Small intestine (tissue), 7 donors: ENCODE data around the gene F8. TPM values are rescaled to one million over a fixed set of nuclear protein-coding genes. Genes with fewer than 3 reads are reported as not detected.

ENCODE experiments used
- DNase-seq, 2 donors: peaks; one replicate each; pipeline versions ENCODE4 v3.0.0 to v3.0.0-alpha.2; 2013
- FAIRE-seq: peaks from 2 replicates; lab custom pipeline; 2012; peaks lifted over from hg19 to GRCh38; lab: Jason Lieb, UNC
- H3K27ac ChIP-seq, 3 donors: one replicate each; pipeline ENCODE4 v1.5.1; 2013; ENCODE audit warnings: low read length in 2 of 3, mild to moderate bottlenecking in 2 of 3, control low read depth in 1 of 3, inconsistent platforms in 1 of 3, low read depth in 1 of 3, moderate library complexity in 1 of 3
- H3K27me3 ChIP-seq, 3 donors: one replicate each; pipeline ENCODE4 v1.6.1; 2013; ENCODE audit warnings: low read length in 3 of 3, inconsistent platforms in 1 of 3; ENCODE audit not compliant: control insufficient read depth in 3 of 3, insufficient read depth in 3 of 3
- H3K36me3 ChIP-seq, 3 donors: one replicate each; pipeline ENCODE4 v1.6.1; 2013; ENCODE audit warnings: low read length in 3 of 3, inconsistent platforms in 1 of 3, low read depth in 1 of 3, mild to moderate bottlenecking in 1 of 3, moderate library complexity in 1 of 3; ENCODE audit not compliant: control insufficient read depth in 3 of 3, insufficient read depth in 2 of 3
- H3K4me1 ChIP-seq, 3 donors: one replicate each; pipeline ENCODE4 v1.6.1; 2013; ENCODE audit warnings: low read length in 2 of 3, inconsistent platforms in 1 of 3, low read depth in 1 of 3, mild to moderate bottlenecking in 1 of 3, moderate library complexity in 1 of 3; ENCODE audit not compliant: control insufficient read depth in 3 of 3, insufficient read depth in 2 of 3
- H3K4me3 ChIP-seq, 3 donors: one replicate each; pipeline ENCODE4 v1.5.1; 2013; ENCODE audit warnings: low read length in 3 of 3, control low read depth in 1 of 3, inconsistent platforms in 1 of 3, low read depth in 1 of 3, mild to moderate bottlenecking in 1 of 3, moderate library complexity in 1 of 3
- H3K9me3 ChIP-seq, 2 donors: one replicate each; pipeline ENCODE4 v1.6.1; 2013; ENCODE audit warnings: low read depth in 1 of 2, low read length in 1 of 2; ENCODE audit not compliant: control insufficient read depth in 2 of 2, insufficient read depth in 1 of 2
- WGBS, 3 donors: extraction: QIAGEN DNeasy Blood & Tissue Kit; methylation state at CpG; one replicate each; pipeline ENCODE4 v1.1.7; 2013; 5-methylcytosine and 5-hydroxymethylcytosine counted together
- polyA plus RNA-seq, 4 donors: library from polyadenylated mRNA; stranded (reverse) in 3 of 4; unstranded in 1 of 4; fragments of 200-250 nt in 3 of 4; fragments of 120-200 nt in 1 of 4; gene quantifications; one replicate each; pipeline versions ENCODE4 v1.2.1 to v1.2.3, GENCODE V29; 2013
- donor health status: healthy with polysubstance abuse.
- donor health status: control.
- donor health status: control.
- donor health status: Bipolar disorder and iron deficiency.
- donor health status: healthy.

F8 gene
- polyA plus RNA-seq, 4 donors: 0.89 to 4.8 (median 1.7) TPM

DNA sequence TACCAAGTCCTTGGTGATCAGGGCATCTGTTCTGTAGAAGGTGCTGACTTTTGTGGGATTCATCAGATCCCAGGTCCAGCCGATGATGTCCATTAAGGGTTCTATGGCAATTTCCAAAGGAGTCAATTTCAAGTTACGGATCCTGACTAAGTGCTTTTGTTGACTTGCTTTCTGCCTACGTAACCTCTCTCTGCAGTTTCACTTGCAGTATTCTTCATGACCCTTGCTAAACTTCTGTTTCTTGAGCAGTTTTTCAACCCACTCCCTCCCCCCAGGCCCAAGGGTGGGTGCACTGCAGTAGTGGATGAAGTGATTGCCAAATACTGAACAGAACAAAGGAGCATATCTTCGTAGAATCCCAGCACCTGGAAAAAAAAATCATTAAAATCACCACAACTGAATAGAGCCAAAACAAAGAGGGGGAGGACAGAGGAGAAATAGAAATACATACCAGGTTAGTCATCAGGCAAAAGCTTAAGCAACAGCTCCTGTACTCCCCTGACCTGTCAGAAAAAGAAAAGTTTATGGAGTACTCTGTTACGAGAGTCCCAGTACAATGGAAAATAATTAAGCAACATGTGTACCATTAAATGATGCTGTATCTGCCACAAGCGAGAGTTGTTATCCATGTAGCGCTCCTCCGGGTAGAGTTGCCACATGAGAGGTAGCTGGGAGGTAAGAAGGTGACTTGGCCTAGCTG, 42.7 kb upstream of the F8 start:
- H3K4me1 ChIP-seq: no peaks in the 10 kb centered on the region
- no peaks in the 10 kb centered on the region for H3K27me3 ChIP-seq
- H3K36me3 ChIP-seq: peaks cover 0 to 2% (median 0%) of the 10 kb centered on the region in 3 donors
- WGBS, 3 donors: 82 to 92% (median 91%) methylated on average over 8 of the region's 8 CpGs
- no peak overlapping the region for H3K4me3 ChIP-seq
- FAIRE-seq (peak; percentile 5), DNase-seq (no peak)
- no peaks in the 10 kb centered on the region for H3K9me3 ChIP-seq
- no peak overlapping the region for H3K27ac ChIP-seq

DNA sequence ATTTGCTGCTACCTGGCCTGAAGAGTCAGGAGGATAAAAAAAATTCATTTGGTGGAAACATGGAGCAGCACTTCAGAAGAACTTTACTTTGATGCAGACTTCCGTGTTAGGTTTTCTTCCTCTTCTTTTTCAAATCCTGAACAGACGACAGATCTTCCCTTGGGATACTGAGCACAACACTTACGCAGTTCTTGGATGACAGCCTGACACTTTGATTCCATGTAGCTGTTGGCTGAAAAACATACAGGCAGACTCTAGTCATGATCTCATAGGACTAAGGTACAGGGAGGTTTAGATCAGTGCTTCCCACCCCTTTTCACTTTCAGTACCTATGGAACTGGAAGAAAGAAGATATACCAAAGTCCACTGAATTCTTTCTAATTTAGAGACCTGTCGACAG, 39.2 kb upstream of the F8 start:
- 82 to 89% (median 84%) methylated on average over 4 of the region's 4 CpGs for WGBS, 3 donors
- FAIRE-seq (no peak), DNase-seq (no peak)

DNA sequence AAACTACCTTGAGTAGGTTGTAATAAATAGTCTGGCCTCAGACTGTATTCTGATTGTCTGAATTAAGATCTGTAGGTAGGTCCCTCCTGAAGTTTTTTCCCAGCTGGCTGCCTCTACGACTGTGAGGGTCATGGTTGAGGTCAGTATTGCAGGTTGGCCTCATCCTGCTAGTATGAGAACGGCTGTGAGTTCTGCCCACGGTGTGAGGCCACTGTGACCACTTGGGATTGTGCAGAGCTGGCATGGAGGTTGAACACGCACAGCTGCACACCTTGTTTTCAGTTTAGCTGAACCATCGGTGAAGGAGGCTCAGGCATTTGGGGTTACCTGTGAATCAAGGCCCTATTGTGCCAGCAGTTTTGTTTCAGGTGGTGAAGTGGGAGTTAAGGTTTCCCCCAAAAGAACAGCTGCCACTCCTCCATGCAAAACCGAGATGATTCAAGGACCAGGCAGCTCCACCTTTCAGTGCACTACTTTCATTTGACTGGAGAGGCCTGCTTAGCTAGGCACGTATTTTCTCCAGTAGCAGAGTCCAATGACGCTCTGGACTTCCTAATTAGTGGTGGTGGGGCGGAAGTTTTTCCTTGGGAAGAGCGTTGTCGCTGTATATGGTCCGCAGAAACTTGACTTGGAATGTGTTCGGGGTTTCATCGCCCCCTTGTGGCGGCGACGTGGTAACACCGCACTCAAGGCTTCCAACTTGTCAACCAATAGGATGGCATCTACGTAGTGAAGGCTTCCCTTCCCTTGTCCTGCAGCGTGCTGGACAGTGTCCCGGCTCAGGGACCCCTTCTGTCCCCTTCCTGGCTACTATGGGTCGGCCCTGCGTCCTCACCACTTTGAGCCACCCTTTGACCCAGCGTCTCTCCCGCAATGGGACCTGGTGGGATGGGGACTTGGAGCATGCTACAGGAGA, 34.6 kb upstream of the F8 start:
- Histone ChIP-seq H3K27ac (peak overlapping the region; percentile 26 to 48 (median 40)), H3K4me3 (no peak overlapping the region), H3K4me1 (peaks cover 0 to 8% (median 0%) of the 10 kb centered on the region in 3 donors), H3K36me3 (peaks cover 0 to 6% (median 0%) of the 10 kb centered on the region in 3 donors), H3K27me3 (no peaks in the 10 kb centered on the region), H3K9me3 (no peaks in the 10 kb centered on the region)
- FAIRE-seq (no peak), DNase-seq (peak; percentile 83 to 85)
- WGBS, 3 donors: 13 to 27% (median 14%) methylated on average over 23 to 25 of the region's 25 CpGs

More for the DNA sequence above, 39.2 kb upstream of the F8 start:
- Histone ChIP-seq H3K27me3 (no peaks in the 10 kb centered on the region), H3K4me3 (no peak overlapping the region), H3K9me3 (no peaks in the 10 kb centered on the region), H3K27ac (no peak overlapping the region), H3K36me3 (peaks cover 0 to 4% (median 0%) of the 10 kb centered on the region in 3 donors), H3K4me1 (peaks cover 0 to 5% (median 0%) of the 10 kb centered on the region in 3 donors)

DNA sequence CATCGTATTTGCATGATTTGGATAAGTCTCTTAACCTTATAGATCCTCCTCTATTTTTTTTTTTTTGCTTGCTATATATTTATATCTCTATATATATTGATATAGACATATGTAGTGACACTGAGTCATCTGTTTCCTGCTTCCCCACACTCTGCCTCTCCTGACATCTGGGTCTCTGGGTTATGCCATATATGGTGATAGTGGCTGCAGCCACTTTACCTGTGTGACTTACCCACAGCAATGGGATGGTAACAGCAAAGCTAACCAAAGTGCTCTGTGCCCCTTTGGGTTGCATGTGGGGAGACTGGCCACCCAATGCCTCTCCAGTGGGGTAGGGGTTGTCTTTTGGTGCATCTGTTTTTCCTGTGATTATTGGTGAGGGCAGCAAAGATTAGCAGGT, 33.9 kb upstream of the F8 start:
- Histone ChIP-seq H3K4me3 (no peak overlapping the region), H3K27me3 (no peaks in the 10 kb centered on the region), H3K9me3 (no peaks in the 10 kb centered on the region), H3K36me3 (peaks cover 0 to 6% (median 3%) of the 10 kb centered on the region in 3 donors), H3K4me1 (peaks cover 0 to 8% (median 0%) of the 10 kb centered on the region in 3 donors), H3K27ac (peak overlapping the region in 1 of 3 donors; percentile 40)
- 65 to 90% (median 85%) methylated on average over 1 of the region's 1 CpG for WGBS, 3 donors
- FAIRE-seq: no peak
- no peak for DNase-seq

DNA sequence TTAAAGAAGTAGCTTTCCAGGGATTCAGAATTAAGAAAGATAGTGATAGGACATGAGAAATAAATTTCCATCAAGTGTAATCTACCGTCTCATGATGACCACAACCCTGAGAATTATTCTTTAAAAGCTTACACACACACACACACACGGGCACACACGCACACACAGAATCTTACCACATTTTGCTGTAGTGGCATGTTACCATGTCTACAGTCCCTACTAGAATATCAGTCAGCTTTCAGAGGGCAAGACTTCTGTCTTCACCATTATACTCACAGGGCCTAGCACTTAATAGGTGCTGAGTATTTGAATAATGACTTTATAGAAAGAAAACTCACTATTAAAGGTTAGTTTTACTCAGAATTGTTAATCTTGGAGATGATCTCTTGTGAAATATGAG, 33.0 kb upstream of the F8 start:
- Histone ChIP-seq H3K27ac (no peak overlapping the region), H3K36me3 (peaks cover 0 to 4% (median 3%) of the 10 kb centered on the region in 3 donors), H3K4me1 (peaks cover 0 to 8% (median 0%) of the 10 kb centered on the region in 3 donors), H3K4me3 (no peak overlapping the region), H3K9me3 (no peaks in the 10 kb centered on the region), H3K27me3 (no peaks in the 10 kb centered on the region)
- 75 to 88% (median 88%) methylated on average over 3 of the region's 3 CpGs for WGBS, 3 donors
- DNase-seq: no peak
- FAIRE-seq: no peak

DNA sequence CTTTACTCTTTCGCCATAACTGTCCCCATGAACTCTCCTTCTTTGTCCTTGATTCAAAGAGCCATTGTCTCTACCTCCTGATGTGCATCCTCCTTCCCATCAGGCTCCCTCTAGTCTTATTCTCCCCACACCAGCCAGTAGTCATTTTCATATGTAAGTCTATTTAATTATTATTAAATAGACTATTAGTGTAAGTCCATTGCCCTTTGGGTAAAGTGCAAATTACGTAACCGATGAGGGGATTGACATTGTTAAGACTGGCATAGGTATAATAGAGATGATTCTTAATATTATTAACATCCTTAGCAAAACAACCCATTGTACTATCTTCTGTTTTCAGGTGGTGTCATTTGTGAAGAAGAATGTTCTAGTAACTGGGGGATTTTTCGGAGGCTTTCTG, 31.7 kb upstream of the F8 start:
- Histone ChIP-seq H3K27me3 (no peaks in the 10 kb centered on the region), H3K36me3 (peaks cover 0 to 3% (median 2%) of the 10 kb centered on the region in 3 donors), H3K4me3 (no peak overlapping the region), H3K27ac (no peak overlapping the region), H3K9me3 (no peaks in the 10 kb centered on the region), H3K4me1 (peaks cover 0 to 8% (median 0%) of the 10 kb centered on the region in 3 donors)
- FAIRE-seq (no peak), DNase-seq (no peak)
- 70 to 84% (median 82%) methylated on average over 4 of the region's 4 CpGs for WGBS, 3 donors

DNA sequence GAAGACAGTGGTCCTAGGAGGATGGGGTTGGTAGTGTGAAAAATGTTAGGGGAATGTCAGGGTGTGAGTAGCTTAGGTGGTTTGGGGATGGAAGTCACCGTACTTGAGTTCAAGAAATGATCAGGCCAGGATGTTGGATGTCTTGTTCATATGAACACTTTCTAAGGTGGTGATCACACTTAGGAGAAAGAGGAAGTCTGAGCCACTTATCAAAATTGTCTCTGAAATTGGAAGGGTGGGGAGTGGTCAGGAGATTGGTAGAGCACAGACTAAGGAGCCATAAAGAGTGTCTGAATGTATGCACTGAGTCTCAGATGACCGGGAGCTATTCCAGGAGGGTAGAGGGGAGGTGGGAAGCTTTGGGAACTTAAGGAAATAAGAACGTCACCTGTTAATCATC, 31.1 kb upstream of the F8 start:
- DNase-seq: no peak
- WGBS, 3 donors: 70 to 97% (median 90%) methylated on average over 3 of the region's 3 CpGs
- no peak overlapping the region for H3K27ac ChIP-seq

DNA sequence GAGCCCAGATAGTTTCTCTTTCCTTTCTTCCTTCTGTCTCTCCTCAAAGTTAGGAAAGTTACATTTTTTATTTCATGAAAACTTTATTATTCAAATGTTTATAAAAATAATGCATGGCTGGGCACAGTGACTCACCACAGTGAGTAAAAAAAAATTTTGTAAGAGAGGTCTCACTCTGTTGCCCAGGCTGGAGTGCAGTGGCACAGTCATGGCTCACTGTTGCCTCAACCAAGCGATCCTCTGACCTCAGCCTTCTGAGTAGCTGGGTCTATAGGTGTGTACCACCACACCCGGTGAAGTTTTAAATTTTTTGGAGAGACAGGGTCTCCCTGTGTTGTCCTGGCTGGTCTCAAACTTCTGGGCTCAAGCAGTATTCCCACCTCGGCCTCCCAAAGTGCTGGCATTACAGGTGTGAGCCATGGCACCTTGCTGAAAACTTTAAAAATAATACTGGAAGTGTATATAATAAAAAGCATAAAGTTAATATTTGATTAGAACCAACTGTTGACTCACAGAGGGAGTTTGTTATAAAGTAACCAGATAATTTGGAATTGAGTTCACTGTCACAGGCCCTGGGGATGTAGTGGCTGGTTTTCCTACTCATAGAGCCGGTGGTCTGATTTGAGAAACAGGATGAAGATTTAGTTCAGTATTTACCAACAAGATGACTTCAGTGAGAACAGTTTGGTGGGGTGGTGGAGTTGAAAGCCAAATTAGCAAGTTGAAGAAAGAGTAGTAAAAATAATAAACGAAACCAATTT, 30.4 kb upstream of the F8 start:
- no peak overlapping the region for H3K27ac ChIP-seq
- H3K27me3 ChIP-seq: no peaks in the 10 kb centered on the region
- H3K4me3 ChIP-seq: no peak overlapping the region
- 47 to 74% (median 53%) methylated on average over 5 of the region's 5 CpGs for WGBS, 3 donors
- no peaks in the 10 kb centered on the region for H3K9me3 ChIP-seq
- peaks cover 0 to 8% (median 0%) of the 10 kb centered on the region in 3 donors for H3K4me1 ChIP-seq
- no peak for FAIRE-seq
- DNase-seq: no peak
- peaks cover 0 to 3% (median 2%) of the 10 kb centered on the region in 3 donors for H3K36me3 ChIP-seq

More for the DNA sequence above, 31.1 kb upstream of the F8 start:
- H3K9me3 ChIP-seq: no peaks in the 10 kb centered on the region
- no peaks in the 10 kb centered on the region for H3K27me3 ChIP-seq
- no peak for FAIRE-seq
- H3K36me3 ChIP-seq: peaks cover 0 to 3% (median 2%) of the 10 kb centered on the region in 3 donors
- no peak overlapping the region for H3K4me3 ChIP-seq
- peaks cover 0 to 8% (median 0%) of the 10 kb centered on the region in 3 donors for H3K4me1 ChIP-seq
